ENCODE results near the gene NOS1AP. TPM values are rescaled to one million over a fixed set of nuclear protein-coding genes. Genes with fewer than 3 reads are reported as not detected.

Gene NOS1AP
- total RNA-seq, 1 donor from 2014 or later = 2.0 TPM

GRCh38 chr1:162389021-162389818 is 319.7 kb downstream of the NOS1AP start:
- intact Hi-C loops (cut with DNase I) = loop anchor here (10.0 kb wide), 1 partner anchor 334 kb away; no protein-coding TSS in a partner anchor
- no peak for TF ChIP-seq POLR2AphosphoS5 (IDR thresholded peaks at IDR 0.05; ENCODE audit: insufficient read depth in 1 of 2, low read depth in 1 of 2)
- no peak for TF ChIP-seq CTCF (IDR thresholded peaks at IDR 0.05)
- TF ChIP-seq POLR2A (IDR thresholded peaks at IDR 0.05) = no peak

GRCh38 chr1:162389971-162390370 is 320.5 kb downstream of the NOS1AP start:
- TF ChIP-seq CTCF (IDR thresholded peaks at IDR 0.05) = no peak
- TF ChIP-seq POLR2AphosphoS5 (IDR thresholded peaks at IDR 0.05; ENCODE audit: insufficient read depth in 1 of 2, low read depth in 1 of 2) = no peak
- no peak for TF ChIP-seq POLR2A (IDR thresholded peaks at IDR 0.05)
- Histone ChIP-seq H3K27ac (no peak overlapping the region), H3K4me1 (peaks cover 23% of the 10 kb centered on the region), H3K27me3 (no peaks in the 10 kb centered on the region), H3K9me3 (no peaks in the 10 kb centered on the region), H3K36me3 (no peaks in the 10 kb centered on the region), H3K4me3 (no peak overlapping the region)
- peak in 1 of 2 donors; percentile 69 for DNase-seq (ENCODE audit: extremely low spot score in 2 of 2)
- intact Hi-C loops (cut with DNase I) = loop anchor here (10.0 kb wide), 1 partner anchor 335 kb away; no protein-coding TSS in a partner anchor

More at GRCh38 chr1:162389021-162389818, 319.7 kb downstream of the NOS1AP start:
- Histone ChIP-seq H3K9me3 (no peaks in the 10 kb centered on the region), H3K4me3 (no peak overlapping the region), H3K36me3 (no peaks in the 10 kb centered on the region), H3K27ac (peak overlapping the region; percentile 20), H3K27me3 (no peaks in the 10 kb centered on the region), H3K4me1 (peaks cover 23% of the 10 kb centered on the region)
- DNase-seq (ENCODE audit: extremely low spot score in 2 of 2) = peak in 1 of 2 donors; percentile 75

- Histone ChIP-seq H3K27me3 (no peaks in the 10 kb centered on the region), H3K27ac (no peak overlapping the region), H3K36me3 (no peaks in the 10 kb centered on the region), H3K4me1 (peaks cover 23% of the 10 kb centered on the region), H3K4me3 (no peak overlapping the region), H3K9me3 (no peaks in the 10 kb centered on the region)
- no peak for TF ChIP-seq CTCF (IDR thresholded peaks at IDR 0.05)
- TF ChIP-seq POLR2AphosphoS5 (IDR thresholded peaks at IDR 0.05; ENCODE audit: insufficient read depth in 1 of 2, low read depth in 1 of 2) = no peak
- TF ChIP-seq POLR2A (IDR thresholded peaks at IDR 0.05) = no peak
- DNase-seq (ENCODE audit: extremely low spot score in 2 of 2) = no peak
- intact Hi-C loops (cut with DNase I) = no loop called here
Observed at GRCh38 chr1:162390396-162391185, 321.1 kb downstream of the NOS1AP start.

- Histone ChIP-seq H3K4me1 (peaks cover 23% of the 10 kb centered on the region), H3K4me3 (no peak overlapping the region), H3K27me3 (no peaks in the 10 kb centered on the region), H3K36me3 (no peaks in the 10 kb centered on the region), H3K9me3 (no peaks in the 10 kb centered on the region), H3K27ac (no peak overlapping the region)
- TF ChIP-seq POLR2A (IDR thresholded peaks at IDR 0.05) (no peak), CTCF (IDR thresholded peaks at IDR 0.05) (peak; percentile 66 to 74 (median 72)), POLR2AphosphoS5 (IDR thresholded peaks at IDR 0.05; ENCODE audit: insufficient read depth in 1 of 2, low read depth in 1 of 2) (peak in 1 of 2 donors; percentile 13)
- no peak for DNase-seq (ENCODE audit: extremely low spot score in 2 of 2)
- intact Hi-C loops (cut with DNase I) = no loop called here
Observed at GRCh38 chr1:162391790-162392563, 322.5 kb downstream of the NOS1AP start.

All from vagina (tissue), 2 donors.